Measurements from ENCODE around the gene POC1A.

- TF ChIP-seq ZNF138 (tag by site-specific recombination; IDR thresholded peaks at IDR 0.05; ENCODE audit: borderline replicate concordance) (no peak), CTCF (tag by site-specific recombination; IDR thresholded peaks at IDR 0.05) (no peak), YY2 (tag by site-specific recombination; IDR thresholded peaks at IDR 0.05) (no peak), ZNF677 (tag by site-specific recombination; IDR thresholded peaks at IDR 0.05) (no peak), ZNF600 (tag by site-specific recombination; IDR thresholded peaks at IDR 0.05) (no peak), ZNF76 (tag by site-specific recombination; IDR thresholded peaks at IDR 0.05; ENCODE audit: borderline replicate concordance, low read depth) (no peak), PBX3 (CRISPR knock-in tag; IDR thresholded peaks at IDR 0.05) (no peak), GLI4 (tag by site-specific recombination; IDR thresholded peaks at IDR 0.05) (no peak)
These were observed 31.1 kb upstream of the POC1A start for GRCh38 chr3:52185311-52185710.

Measured in HEK293 (cell line).